Measurements from ENCODE around the gene C2CD2. TPM values are rescaled to one million over a fixed set of nuclear protein-coding genes. Genes with fewer than 3 reads are reported as not detected.

C2CD2 gene
- total and polyA plus RNA-seq, 5 donors, result 6.2 to 10.0 (median 8.3) TPM

- ATAC-seq (no peak), DNase-seq (no peak)
- 42% methylated on average over 7 of the region's 7 CpGs for WGBS
- intact Hi-C loops (cut with DNase I), result no loop called here
- H3K9me3 ChIP-seq (ENCODE audit: control insufficient read depth, low read length), result no peaks in the 10 kb centered on the region
- H3K4me3 ChIP-seq (ENCODE audit: low read length), result no peak overlapping the region
- no peaks in the 10 kb centered on the region for H3K27me3 ChIP-seq (ENCODE audit: control insufficient read depth, insufficient read depth)
- peaks cover 3% of the 10 kb centered on the region for H3K4me1 ChIP-seq (ENCODE audit: control insufficient read depth, insufficient read depth, low read length)
- no peak overlapping the region for H3K27ac ChIP-seq (ENCODE audit: low read length)
Measured at GRCh38 chr21:41921021-41921420, 32.8 kb downstream of the C2CD2 start.

DNA sequence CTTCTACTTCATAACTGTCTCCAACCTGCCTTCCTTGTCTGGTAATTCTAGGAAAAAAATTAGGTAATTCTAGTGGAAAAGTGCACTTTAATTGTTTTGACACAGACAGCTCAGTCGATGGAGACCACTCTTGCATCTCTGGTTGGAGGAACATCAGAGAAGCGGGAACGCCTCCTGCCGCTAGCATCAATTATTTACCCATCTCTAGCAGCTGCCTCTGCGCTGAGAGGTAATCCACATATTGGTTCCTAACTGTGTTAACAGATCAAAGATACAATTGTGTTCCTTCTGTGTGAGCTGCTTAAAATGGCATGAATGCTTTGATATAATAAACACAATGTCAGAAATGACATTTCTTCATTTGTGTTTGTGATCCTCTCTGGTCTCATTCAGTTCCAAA is 33.3 kb downstream of the C2CD2 start:
- no peaks in the 10 kb centered on the region for H3K9me3 ChIP-seq (ENCODE audit: control insufficient read depth, low read length)
- H3K27me3 ChIP-seq (ENCODE audit: control insufficient read depth, insufficient read depth), result no peaks in the 10 kb centered on the region
- no peak for DNase-seq
- intact Hi-C loops (cut with DNase I), result no loop called here
- ATAC-seq, result no peak
- H3K4me3 ChIP-seq (ENCODE audit: low read length), result no peak overlapping the region
- 86% methylated on average over 5 of the region's 5 CpGs for WGBS
- no peak overlapping the region for H3K27ac ChIP-seq (ENCODE audit: low read length)
- peaks cover 3% of the 10 kb centered on the region for H3K4me1 ChIP-seq (ENCODE audit: control insufficient read depth, insufficient read depth, low read length)

- Histone ChIP-seq H3K4me3 (ENCODE audit: low read length) (no peak overlapping the region), H3K27me3 (ENCODE audit: control insufficient read depth, insufficient read depth) (no peaks in the 10 kb centered on the region), H3K9me3 (ENCODE audit: control insufficient read depth, low read length) (no peaks in the 10 kb centered on the region), H3K27ac (ENCODE audit: low read length) (no peak overlapping the region), H3K4me1 (ENCODE audit: control insufficient read depth, insufficient read depth, low read length) (peaks cover 3% of the 10 kb centered on the region)
- intact Hi-C loops (cut with DNase I), result no loop called here
- no peak for ATAC-seq
- 95% methylated on average over 15 of the region's 15 CpGs for WGBS
- DNase-seq, result no peak
Measured at GRCh38 chr21:41919666-41920398, 34.0 kb downstream of the C2CD2 start.

GRCh38 chr21:41918561-41919358 is 35.1 kb downstream of the C2CD2 start:
- Histone ChIP-seq H3K27ac (ENCODE audit: low read length) (no peak overlapping the region), H3K4me3 (ENCODE audit: low read length) (no peak overlapping the region), H3K27me3 (ENCODE audit: control insufficient read depth, insufficient read depth) (no peaks in the 10 kb centered on the region), H3K9me3 (ENCODE audit: control insufficient read depth, low read length) (no peaks in the 10 kb centered on the region), H3K4me1 (ENCODE audit: control insufficient read depth, insufficient read depth, low read length) (peaks cover 3% of the 10 kb centered on the region)
- ATAC-seq (no peak), DNase-seq (no peak)
- WGBS, result 96% methylated on average over 15 of the region's 15 CpGs
- intact Hi-C loops (cut with DNase I), result no loop called here

- Histone ChIP-seq H3K27ac (ENCODE audit: low read length) (no peak overlapping the region), H3K9me3 (ENCODE audit: control insufficient read depth, low read length) (no peaks in the 10 kb centered on the region), H3K4me3 (ENCODE audit: low read length) (no peak overlapping the region), H3K4me1 (ENCODE audit: control insufficient read depth, insufficient read depth, low read length) (peaks cover 3% of the 10 kb centered on the region), H3K27me3 (ENCODE audit: control insufficient read depth, insufficient read depth) (no peaks in the 10 kb centered on the region)
- intact Hi-C loops (cut with DNase I), result no loop called here
- ATAC-seq, result no peak
- DNase-seq, result no peak
- 96% methylated on average over 4 of the region's 4 CpGs for WGBS
Measured at GRCh38 chr21:41917531-41917930, 36.3 kb downstream of the C2CD2 start.

GRCh38 chr21:41916888-41917433 is 36.9 kb downstream of the C2CD2 start:
- ATAC-seq (no peak), DNase-seq (no peak)
- intact Hi-C loops (cut with DNase I), result no loop called here
- peaks cover 3% of the 10 kb centered on the region for H3K4me1 ChIP-seq (ENCODE audit: control insufficient read depth, insufficient read depth, low read length)
- no peak overlapping the region for H3K27ac ChIP-seq (ENCODE audit: low read length)
- no peaks in the 10 kb centered on the region for H3K27me3 ChIP-seq (ENCODE audit: control insufficient read depth, insufficient read depth)
- no peak overlapping the region for H3K4me3 ChIP-seq (ENCODE audit: low read length)
- WGBS, result 80% methylated on average over 3 of the region's 3 CpGs
- H3K9me3 ChIP-seq (ENCODE audit: control insufficient read depth, low read length), result no peaks in the 10 kb centered on the region

GRCh38 chr21:41914965-41915364 is 38.9 kb downstream of the C2CD2 start:
- Histone ChIP-seq H3K27ac (ENCODE audit: low read length) (no peak overlapping the region), H3K4me1 (ENCODE audit: control insufficient read depth, insufficient read depth, low read length) (no peaks in the 10 kb centered on the region), H3K9me3 (ENCODE audit: control insufficient read depth, low read length) (no peaks in the 10 kb centered on the region), H3K27me3 (ENCODE audit: control insufficient read depth, insufficient read depth) (no peaks in the 10 kb centered on the region), H3K4me3 (ENCODE audit: low read length) (no peak overlapping the region)
- intact Hi-C loops (cut with DNase I), result no loop called here
- DNase-seq (no peak), ATAC-seq (no peak)
- 84% methylated on average over 6 of the region's 6 CpGs for WGBS

GRCh38 chr21:41914358-41914757 is 39.5 kb downstream of the C2CD2 start:
- WGBS, result 94% methylated on average over 12 of the region's 12 CpGs
- ATAC-seq (no peak), DNase-seq (no peak)
- intact Hi-C loops (cut with DNase I), result no loop called here
- no peaks in the 10 kb centered on the region for H3K4me1 ChIP-seq (ENCODE audit: control insufficient read depth, insufficient read depth, low read length)
- H3K4me3 ChIP-seq (ENCODE audit: low read length), result no peak overlapping the region
- no peak overlapping the region for H3K27ac ChIP-seq (ENCODE audit: low read length)
- no peaks in the 10 kb centered on the region for H3K27me3 ChIP-seq (ENCODE audit: control insufficient read depth, insufficient read depth)
- H3K9me3 ChIP-seq (ENCODE audit: control insufficient read depth, low read length), result no peaks in the 10 kb centered on the region

GRCh38 chr21:41913230-41913629 is 40.6 kb downstream of the C2CD2 start:
- Histone ChIP-seq H3K4me1 (ENCODE audit: control insufficient read depth, insufficient read depth, low read length) (no peaks in the 10 kb centered on the region), H3K9me3 (ENCODE audit: control insufficient read depth, low read length) (no peaks in the 10 kb centered on the region), H3K4me3 (ENCODE audit: low read length) (no peak overlapping the region), H3K27me3 (ENCODE audit: control insufficient read depth, insufficient read depth) (no peaks in the 10 kb centered on the region), H3K27ac (ENCODE audit: low read length) (no peak overlapping the region)
- DNase-seq, result no peak
- ATAC-seq, result no peak
- 95% methylated on average over 9 of the region's 9 CpGs for WGBS
- intact Hi-C loops (cut with DNase I), result no loop called here

GRCh38 chr21:41908829-41909228 is 45.0 kb downstream of the C2CD2 start:
- intact Hi-C loops (cut with DNase I), result loop anchor here in 1 of 4 donors (10.0 kb wide), 1 partner anchor 206 kb away; no protein-coding TSS in a partner anchor
- Histone ChIP-seq H3K4me3 (ENCODE audit: low read length) (no peak overlapping the region), H3K27ac (ENCODE audit: low read length) (no peak overlapping the region), H3K27me3 (ENCODE audit: control insufficient read depth, insufficient read depth) (no peaks in the 10 kb centered on the region), H3K9me3 (ENCODE audit: control insufficient read depth, low read length) (no peaks in the 10 kb centered on the region), H3K4me1 (ENCODE audit: control insufficient read depth, insufficient read depth, low read length) (no peaks in the 10 kb centered on the region)
- 80% methylated on average over 3 of the region's 3 CpGs for WGBS
- ATAC-seq (no peak), DNase-seq (no peak)

Data from right cardiac atrium (tissue), 5 donors.